ENCODE results near the gene TWF2. TPM values are rescaled to one million over a fixed set of nuclear protein-coding genes. Genes with fewer than 3 reads are reported as not detected.
A peak's percentile ranks its signal among the peaks of the same experiment; 100 is the strongest.

TWF2 gene
- total and polyA plus RNA-seq, 2 of the 4 experiments (the other 2 are of a cell fraction): 111 to 145 TPM

- POLR2A ChIA-PET (ENCODE audit: unreplicated experiment): no interaction called here
- Histone ChIP-seq H3K36me3 (ENCODE audit: control insufficient read depth, insufficient read depth, low read length) (peaks cover 54% of the 10 kb centered on the region), H3K4me2 (ENCODE audit: low read depth, low read length) (no peak overlapping the region), H3K9me3 (ENCODE audit: control insufficient read depth, insufficient read depth, low read length) (no peaks in the 10 kb centered on the region), H2BK20ac (ENCODE audit: low read depth, low read length) (no peak overlapping the region), H3K79me1 (ENCODE audit: low read depth in 1 of 2, low read length in 2 of 2) (peaks cover 2 to 18% of the 10 kb centered on the region in 2 experiments; a peak in 1 of 4 replicates), H2AK5ac (ENCODE audit: low read depth, low read length) (no peak overlapping the region), H4K20me1 (ENCODE audit: insufficient read depth, low read length) (peaks cover 10% of the 10 kb centered on the region), H3K23ac (ENCODE audit: low read depth, low read length) (no peak overlapping the region), H2BK15ac (ENCODE audit: low read depth, low read length) (no peak overlapping the region), H2AK9ac (replicated peaks; ENCODE audit: low read depth, low read length, poor library complexity) (no peak overlapping the region), H2AFZ (replicated peaks; ENCODE audit: low read length, poor library complexity) (no peak overlapping the region), H3K14ac (replicated peaks; ENCODE audit: low read depth, low read length) (no peak overlapping the region), H3K4me3 (ENCODE audit: insufficient read depth, low read depth, low read length) (no peak overlapping the region), H3K27me3 (ENCODE audit: control insufficient read depth, insufficient read depth, low read length) (no peaks in the 10 kb centered on the region), H3K4ac (ENCODE audit: low read depth, low read length) (no peak overlapping the region), H4K5ac (ENCODE audit: low read depth, low read length) (no peak overlapping the region), H2BK120ac (ENCODE audit: low read depth, low read length) (no peak overlapping the region), H3K9me1 (ENCODE audit: insufficient read depth, low read length) (peaks cover 16% of the 10 kb centered on the region), H4K8ac (ENCODE audit: low read depth in 2 of 2, low read length in 2 of 2) (no peak overlapping the region), H3K27ac (ENCODE audit: insufficient read depth, low read length) (no peak overlapping the region), H3K18ac (ENCODE audit: low read depth, low read length) (no peak overlapping the region), H2BK5ac (ENCODE audit: low read depth, low read length, poor library complexity, severe bottlenecking) (no peak overlapping the region), H3K9ac (ENCODE audit: low read depth, low read length) (no peak overlapping the region), H3K4me1 (ENCODE audit: control insufficient read depth, insufficient read depth, low read length) (peaks cover 10% of the 10 kb centered on the region), H4K91ac (ENCODE audit: insufficient read depth, low read depth, low read length) (no peak overlapping the region), H3K56ac (ENCODE audit: extremely low read depth, insufficient read depth, low read length) (no peak overlapping the region)
- no TSS peak for BruUV-seq (replicated peaks)
- intact Hi-C loops (cut with micrococcal nuclease) (no loop called here), in situ Hi-C loops (cut with MboI; ENCODE audit: low sequenced_read_pairs) (no loop called here), dilution Hi-C loops (cut with HindIII; ENCODE audit: low sequenced_read_pairs, unreplicated experiment) (no loop called here)
- TF ChIP-seq BHLHE40 (IDR thresholded peaks at IDR 0.05; ENCODE audit: low read depth, low read length) (no peak), SMC3 (IDR thresholded peaks at IDR 0.05; ENCODE audit: low read depth, low read length) (no peak), CHD1 (IDR thresholded peaks at IDR 0.05; ENCODE audit: low read depth, low read length) (no peak), RCOR1 (IDR thresholded peaks at IDR 0.05; ENCODE audit: insufficient replicate concordance, low read length) (no peak), FOS (IDR thresholded peaks at IDR 0.05; ENCODE audit: low read depth, low read length) (no peak), MAZ (IDR thresholded peaks at IDR 0.05; ENCODE audit: borderline replicate concordance, low read depth, low read length) (no peak), ELK1 (IDR thresholded peaks at IDR 0.05; ENCODE audit: borderline replicate concordance, low read depth, low read length) (no peak), NFE2L2 (IDR thresholded peaks at IDR 0.05; ENCODE audit: low read depth, low read length) (no peak), RFX5 (IDR thresholded peaks at IDR 0.05; ENCODE audit: low read depth, low read length) (no peak), CTCF (conservative IDR thresholded peaks at IDR 0.05; ENCODE audit: low read depth, low read length) (no peak)
- no peak for DNase-seq
- CTCF ChIA-PET: no interaction called here
- peak; percentile 39 for ATAC-seq (ENCODE audit: low read depth)
These were observed 25.1 kb downstream of the TWF2 start for GRCh38 chr3:52213901-52214300.
